Measurements from ENCODE around the gene ATF4.

Gene ATF4

GRCh38 chr22:39522567-39523300 is 2.4 kb downstream of the ATF4 start:
- TF ChIP-seq EGR1 (IDR thresholded peaks at IDR 0.05) (no peak), NFIC (IDR thresholded peaks at IDR 0.05) (no peak), MAX (IDR thresholded peaks at IDR 0.05) (0 out of 2 replicates have a peak, but pooled peaks have one; percentile 18), YY1 (IDR thresholded peaks at IDR 0.05; ENCODE audit: low read depth) (no peak)

GRCh38 chr22:39524089-39524752 is 3.9 kb downstream of the ATF4 start:
- no peak for TF ChIP-seq TAF1 (IDR thresholded peaks at IDR 0.05; ENCODE audit: low read depth)
- TF ChIP-seq USF1 (IDR thresholded peaks at IDR 0.05): peak; percentile 78
- TF ChIP-seq TCF12 (IDR thresholded peaks at IDR 0.05; ENCODE audit: low read depth): 0 out of 2 replicates have a peak, but pooled peaks have one; percentile 34

- TF ChIP-seq MAX (IDR thresholded peaks at IDR 0.05) (0 out of 2 replicates have a peak, but pooled peaks have one; percentile 11), TAF1 (IDR thresholded peaks at IDR 0.05; ENCODE audit: low read depth) (no peak)
These were observed 4.6 kb downstream of the ATF4 start for GRCh38 chr22:39524753-39525657.

- TF ChIP-seq CREB1 (IDR thresholded peaks at IDR 0.05; ENCODE audit: low read depth) (no peak), EP300 (IDR thresholded peaks at IDR 0.05; ENCODE audit: borderline replicate concordance) (no peak), NFIC (IDR thresholded peaks at IDR 0.05) (no peak), REST (IDR thresholded peaks at IDR 0.05; ENCODE audit: low read depth) (no peak), CEBPB (IDR thresholded peaks at IDR 0.05) (no peak), TAF1 (IDR thresholded peaks at IDR 0.05; ENCODE audit: low read depth) (no peak), MAX (IDR thresholded peaks at IDR 0.05) (no peak), TCF12 (IDR thresholded peaks at IDR 0.05; ENCODE audit: low read depth) (no peak), EGR1 (IDR thresholded peaks at IDR 0.05) (no peak), YY1 (IDR thresholded peaks at IDR 0.05; ENCODE audit: low read depth) (no peak), ZBTB7A (IDR thresholded peaks at IDR 0.05; ENCODE audit: low read depth) (no peak), FOXM1 (IDR thresholded peaks at IDR 0.05; ENCODE audit: borderline replicate concordance, low read depth) (no peak), TEAD4 (IDR thresholded peaks at IDR 0.05) (no peak), RAD21 (IDR thresholded peaks at IDR 0.05; ENCODE audit: low read depth) (no peak), USF1 (IDR thresholded peaks at IDR 0.05) (no peak)
These were observed 5.3 kb downstream of the ATF4 start for GRCh38 chr22:39525658-39525975.

GRCh38 chr22:39526736-39527171 is 6.4 kb downstream of the ATF4 start:
- no peak for TF ChIP-seq EP300 (IDR thresholded peaks at IDR 0.05; ENCODE audit: borderline replicate concordance)
- TF ChIP-seq YY1 (IDR thresholded peaks at IDR 0.05; ENCODE audit: low read depth): no peak
- TF ChIP-seq CREB1 (IDR thresholded peaks at IDR 0.05; ENCODE audit: low read depth): no peak
- TF ChIP-seq EGR1 (IDR thresholded peaks at IDR 0.05): no peak
- TF ChIP-seq CEBPB (IDR thresholded peaks at IDR 0.05): no peak
- no peak for TF ChIP-seq ZBTB7A (IDR thresholded peaks at IDR 0.05; ENCODE audit: low read depth)
- no peak for TF ChIP-seq NFIC (IDR thresholded peaks at IDR 0.05)
- TF ChIP-seq REST (IDR thresholded peaks at IDR 0.05; ENCODE audit: low read depth): no peak
